ENCODE results near the gene PLA1A.
"Not testable (repeated sequence)": the region's sequence is repeated elsewhere in the genome, so short reads cannot be mapped to it uniquely, and the experiment has no call there.

The PLA1A gene

DNA sequence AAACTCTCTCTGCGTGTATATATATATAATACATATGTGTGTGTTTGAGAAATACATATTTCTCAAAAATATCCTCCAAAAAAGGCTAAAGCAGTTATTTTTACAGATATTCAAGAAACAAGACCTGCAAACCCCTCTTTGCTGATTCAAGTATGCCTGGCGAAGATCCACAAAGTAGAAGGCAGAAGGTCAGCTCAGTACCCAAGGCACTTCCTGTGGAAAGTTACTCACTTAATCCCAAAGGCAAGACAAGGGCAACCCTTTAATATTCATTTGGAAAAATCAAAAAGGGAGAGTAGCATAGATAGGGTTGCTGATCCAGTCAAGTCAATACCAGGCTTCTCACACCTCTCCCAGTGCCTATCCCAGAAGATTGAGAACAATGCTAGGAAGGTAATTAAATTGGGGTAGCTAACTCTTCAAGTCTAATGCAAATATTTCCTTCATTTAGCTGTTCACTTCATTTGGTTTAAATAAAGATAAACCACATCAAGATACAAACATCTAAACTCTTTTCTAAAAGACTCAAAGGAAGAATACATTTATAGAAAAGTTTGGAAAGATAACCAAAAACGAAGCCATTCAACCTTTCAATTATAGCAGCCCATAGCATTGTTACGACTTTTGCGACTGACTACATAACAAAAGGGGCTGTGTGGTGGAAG lies 72.4 kb downstream of the PLA1A start:
- no peak for DNase-seq

GRCh38 chr3:119672776-119673175 lies 75.1 kb downstream of the PLA1A start:
- no peak for DNase-seq

DNA sequence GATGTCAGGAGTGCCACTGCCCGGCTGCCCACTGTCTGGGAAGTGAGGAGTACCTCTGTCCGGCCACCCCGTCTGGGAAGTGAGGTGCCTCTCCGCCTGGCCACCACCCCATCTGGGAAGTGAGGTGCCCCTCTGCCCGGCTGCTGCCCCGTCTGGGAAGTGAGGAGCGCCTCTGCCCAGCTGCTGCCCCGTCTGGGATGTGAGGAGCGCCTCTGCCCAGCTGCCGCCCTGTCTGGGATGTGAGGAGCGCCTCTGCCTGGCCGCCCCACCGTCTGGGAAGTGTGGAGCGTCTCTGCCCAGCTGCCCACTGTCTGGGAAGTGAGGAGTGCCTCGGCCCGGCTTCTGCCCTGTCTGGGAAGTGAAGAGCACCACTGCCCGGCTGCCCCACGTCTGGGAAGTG lies 76.2 kb downstream of the PLA1A start:
- DNase-seq: no peak

GRCh38 chr3:119675188-119675874 lies 77.6 kb downstream of the PLA1A start:
- no peak for DNase-seq

DNA sequence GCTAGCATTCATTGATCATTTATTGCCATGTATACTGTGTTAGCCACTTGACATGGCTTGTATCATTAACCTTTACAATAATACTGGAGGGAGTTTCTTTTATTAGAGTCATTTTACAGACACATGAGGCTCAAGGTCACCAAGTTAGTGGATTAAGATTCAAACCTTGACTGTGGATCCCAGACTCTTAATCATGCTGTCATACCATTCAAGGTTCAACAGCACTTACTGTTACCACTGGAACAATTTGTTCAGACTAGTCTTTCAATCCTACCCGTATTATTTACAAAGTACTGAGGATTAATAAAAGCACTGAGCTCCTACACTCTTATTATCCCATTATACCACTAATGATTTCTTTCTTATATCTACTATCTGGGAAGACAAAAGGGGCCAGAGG lies 78.3 kb downstream of the PLA1A start:
- DNase-seq: no peak

GRCh38 chr3:119676771-119677640 lies 79.3 kb downstream of the PLA1A start, which contains the start of gene COX17:
Gene COX17 (minus strand): TSS chr3:119677406. CDS start chr3:119677310, 96 bp downstream.
- DNase-seq: peak; percentile 91

GRCh38 chr3:119677641-119677934 lies 79.9 kb downstream of the PLA1A start:
- no peak for DNase-seq

GRCh38 chr3:119678209-119678608 lies 80.5 kb downstream of the PLA1A start:
- DNase-seq: not testable (repeated sequence)
